Neural crest cell (in vitro differentiated cells): ENCODE measurements around the gene CHTF18. TPM values are rescaled to one million over a fixed set of nuclear protein-coding genes. Genes with fewer than 3 reads are reported as not detected.

ENCODE experiments used
- DNase-seq: peaks from one replicate; pipeline ENCODE4 v3.0.0; 2021; ENCODE audit warnings: low read depth, mixed read lengths, low spot score
- H3K27ac Mint-ChIP-seq: one replicate; pipeline ENCODE4 v1.8.0; 2021; ENCODE audit warnings: mild to moderate bottlenecking, mixed read lengths; ENCODE audit not compliant: unreplicated experiment
- H3K27me3 Mint-ChIP-seq: 2 replicates; pipeline ENCODE4 v1.8.0; 2021; ENCODE audit warnings: low read depth, mild to moderate bottlenecking, mixed read lengths
- H3K36me3 Mint-ChIP-seq: 2 replicates; pipeline ENCODE4 v1.8.0; 2021; ENCODE audit warnings: low read depth, mild to moderate bottlenecking, mixed read lengths
- H3K4me1 Mint-ChIP-seq: 2 replicates; pipeline ENCODE4 v1.8.0; 2021; ENCODE audit warnings: mixed read lengths
- H3K4me3 Mint-ChIP-seq: one replicate; pipeline ENCODE4 v1.8.0; 2021; ENCODE audit warnings: mild to moderate bottlenecking, mixed read lengths
- H3K9me3 Mint-ChIP-seq: 2 replicates; pipeline ENCODE4 v1.8.0; 2021; ENCODE audit warnings: mixed read lengths
- CTCF ChIP-seq: fragments of 200-600 bp; sonication (generic); conservative IDR thresholded peaks from 2 replicates; pipeline ENCODE4 v1.5.0; 2021; ENCODE audit warnings: antibody characterized with exemption, mild to moderate bottlenecking
- total RNA-seq: library from RNA; stranded (reverse); gene quantifications from 2 replicates; pipeline ENCODE4 v1.2.1, GENCODE V29; 2021

The CHTF18 gene
- total RNA-seq, 1 donor from 2014 or later: 169 TPM

- Mint-ChIP-seq H3K27ac (no peak overlapping the region), H3K27me3 (no peaks in the 10 kb centered on the region), H3K9me3 (no peaks in the 10 kb centered on the region), H3K36me3 (no peaks in the 10 kb centered on the region), H3K4me1 (no peaks in the 10 kb centered on the region), H3K4me3 (no peak overlapping the region)
- DNase-seq: no peak
- no peak for TF ChIP-seq CTCF
Observed at GRCh38 chr16:776824-777223, 11.6 kb upstream of the CHTF18 start.

GRCh38 chr16:777826-778225, 10.6 kb upstream of the CHTF18 start:
- no peak for DNase-seq
- Mint-ChIP-seq H3K36me3 (no peaks in the 10 kb centered on the region), H3K9me3 (no peaks in the 10 kb centered on the region), H3K4me3 (no peak overlapping the region), H3K27ac (no peak overlapping the region), H3K27me3 (no peaks in the 10 kb centered on the region), H3K4me1 (no peaks in the 10 kb centered on the region)
- no peak for TF ChIP-seq CTCF

- no peaks in the 10 kb centered on the region for H3K9me3 Mint-ChIP-seq
- H3K4me3 Mint-ChIP-seq: no peak overlapping the region
- no peak for TF ChIP-seq CTCF
- no peaks in the 10 kb centered on the region for H3K27me3 Mint-ChIP-seq
- no peak overlapping the region for H3K27ac Mint-ChIP-seq
- no peak for DNase-seq
- H3K36me3 Mint-ChIP-seq: no peaks in the 10 kb centered on the region
- no peaks in the 10 kb centered on the region for H3K4me1 Mint-ChIP-seq
Observed at GRCh38 chr16:778447-778846, 10.0 kb upstream of the CHTF18 start.

GRCh38 chr16:778909-779527, 9.4 kb upstream of the CHTF18 start:
- no peaks in the 10 kb centered on the region for H3K36me3 Mint-ChIP-seq
- no peak for TF ChIP-seq CTCF
- no peaks in the 10 kb centered on the region for H3K27me3 Mint-ChIP-seq
- no peaks in the 10 kb centered on the region for H3K4me1 Mint-ChIP-seq
- H3K4me3 Mint-ChIP-seq: no peak overlapping the region
- no peak overlapping the region for H3K27ac Mint-ChIP-seq
- no peak for DNase-seq
- no peaks in the 10 kb centered on the region for H3K9me3 Mint-ChIP-seq

- no peaks in the 10 kb centered on the region for H3K27me3 Mint-ChIP-seq
- no peak overlapping the region for H3K27ac Mint-ChIP-seq
- no peaks in the 10 kb centered on the region for H3K36me3 Mint-ChIP-seq
- no peak for DNase-seq
- no peak overlapping the region for H3K4me3 Mint-ChIP-seq
- no peaks in the 10 kb centered on the region for H3K9me3 Mint-ChIP-seq
- no peaks in the 10 kb centered on the region for H3K4me1 Mint-ChIP-seq
- TF ChIP-seq CTCF: no peak
Observed at GRCh38 chr16:779561-779960, 8.9 kb upstream of the CHTF18 start.
